ENCODE measurements around the gene PAX8.

PAX8 gene

GRCh38 chr2:113219889-113220641, 58.7 kb downstream of the PAX8 start:
- DNase-seq = no peak

GRCh38 chr2:113219525-113219888, 59.2 kb downstream of the PAX8 start:
- DNase-seq = no peak

- no peak for DNase-seq
Measured at GRCh38 chr2:113219092-113219441, 59.7 kb downstream of the PAX8 start.

- DNase-seq = no peak
Measured at GRCh38 chr2:113218283-113219091, 60.2 kb downstream of the PAX8 start.

- no peak for DNase-seq
Measured at GRCh38 chr2:113217455-113218282, 61.1 kb downstream of the PAX8 start.

- DNase-seq = no peak
Measured at GRCh38 chr2:113216891-113217454, 61.7 kb downstream of the PAX8 start.

GRCh38 chr2:113216321-113216720, 62.4 kb downstream of the PAX8 start:
- no peak for DNase-seq

GRCh38 chr2:113215056-113215455, 63.7 kb downstream of the PAX8 start:
- DNase-seq = no peak

GRCh38 chr2:113214141-113214540, 64.6 kb downstream of the PAX8 start:
- DNase-seq = no peak

- DNase-seq = no peak
Measured at GRCh38 chr2:113213061-113213930, 65.4 kb downstream of the PAX8 start.

- DNase-seq = no peak
Measured at GRCh38 chr2:113212245-113213060, 66.3 kb downstream of the PAX8 start.

- DNase-seq = no peak
Measured at GRCh38 chr2:113211226-113212105, 67.3 kb downstream of the PAX8 start.

GRCh38 chr2:113209646-113210171, 69.0 kb downstream of the PAX8 start:
- DNase-seq = no peak

- no peak for DNase-seq
Measured at GRCh38 chr2:113209011-113209645, 69.6 kb downstream of the PAX8 start.

GRCh38 chr2:113208396-113208795, 70.3 kb downstream of the PAX8 start:
- no peak for DNase-seq

GRCh38 chr2:113207021-113207420, 71.7 kb downstream of the PAX8 start:
- no peak for DNase-seq

GRCh38 chr2:113206251-113206650, 72.5 kb downstream of the PAX8 start:
- DNase-seq = no peak

- DNase-seq = peak; percentile 61 to 71
Measured at GRCh38 chr2:113203901-113204519, 74.7 kb downstream of the PAX8 start.

GRCh38 chr2:113203217-113203530, 75.5 kb downstream of the PAX8 start:
- no peak for DNase-seq
